CD4-positive, alpha-beta memory T cell (primary cell): ENCODE results near the gene IRGQ. TPM values are rescaled to one million over a fixed set of nuclear protein-coding genes. Genes with fewer than 3 reads are reported as not detected.
A peak's percentile ranks its signal among the peaks of the same experiment; 100 is the strongest.

Experiments
- CTCF ChIA-PET: fragments of 350-600 bp; sonication (Branson Sonifier 250); formaldehyde crosslinking; loops from one replicate; lab custom pipeline; 2021; ENCODE audit warnings: inconsistent platforms; ENCODE audit not compliant: partially characterized antibody; lab: Charles Lee
- POLR2A ChIA-PET: fragments of 350-600 bp; sonication (Branson Sonifier 250); formaldehyde crosslinking; loops from one replicate; lab custom pipeline; 2021; ENCODE audit not compliant: partially characterized antibody; lab: Charles Lee
- DNase-seq, 5 donors: peaks; one replicate each; pipeline versions ENCODE4 v3.0.0 to v3.0.0-alpha.2; 2020 to 2022; ENCODE audit warnings: mixed read lengths in 1 of 5
- H3K27ac ChIP-seq: one replicate; pipeline ENCODE4 v1.7.0; 2013; ENCODE audit warnings: low read depth, low read length
- H3K27me3 ChIP-seq: 2 replicates; pipeline ENCODE4 v1.7.0; 2013; ENCODE audit warnings: mild to moderate bottlenecking, low read length, moderate library complexity; ENCODE audit not compliant: insufficient read depth
- H3K36me3 ChIP-seq: 2 replicates; pipeline ENCODE4 v1.7.0; 2013; ENCODE audit warnings: mild to moderate bottlenecking, low read length, moderate library complexity; ENCODE audit not compliant: insufficient read depth
- H3K4me1 ChIP-seq: 2 replicates; pipeline ENCODE4 v1.7.0; 2013; ENCODE audit warnings: mild to moderate bottlenecking, low read length, moderate library complexity; ENCODE audit not compliant: insufficient read depth
- H3K4me3 ChIP-seq, 2 donors: one replicate each; pipeline ENCODE4 v1.7.0; 2013; ENCODE audit warnings: low read length in 2 of 2, mild to moderate bottlenecking in 1 of 2
- H3K9me3 ChIP-seq, 2 donors: one replicate each; pipeline ENCODE4 v1.7.0; 2013; ENCODE audit warnings: low read length in 2 of 2, control low read depth in 1 of 2; ENCODE audit not compliant: control insufficient read depth in 1 of 2
- H3K27ac Mint-ChIP-seq, 7 donors: one replicate each; pipeline ENCODE4 v1.8.0; 2020 to 2021; ENCODE audit warnings: mixed read lengths in 7 of 7, mild to moderate bottlenecking in 6 of 7, inconsistent platforms in 3 of 7, moderate library complexity in 3 of 7
- H3K27me3 Mint-ChIP-seq, 2 donors: one replicate each; pipeline ENCODE4 v1.8.0; 2020 to 2021; ENCODE audit warnings: mixed read lengths in 2 of 2
- H3K36me3 Mint-ChIP-seq, 2 donors: one replicate each; pipeline ENCODE4 v1.8.0; 2020 to 2021; ENCODE audit warnings: mixed read lengths in 2 of 2, inconsistent platforms in 1 of 2, mild to moderate bottlenecking in 1 of 2
- H3K4me1 Mint-ChIP-seq, 4 donors: one replicate each; pipeline ENCODE4 v1.8.0; 2020 to 2021; ENCODE audit warnings: mixed read lengths in 4 of 4, mild to moderate bottlenecking in 1 of 4
- H3K4me3 Mint-ChIP-seq, 8 donors: one replicate each; pipeline ENCODE4 v1.8.0; 2020 to 2021; ENCODE audit warnings: mixed read lengths in 8 of 8, mild to moderate bottlenecking in 7 of 8, moderate library complexity in 6 of 8, inconsistent platforms in 3 of 8
- H3K9me3 Mint-ChIP-seq, 8 donors: one replicate each; pipeline ENCODE4 v1.8.0; 2020 to 2021; ENCODE audit warnings: mixed read lengths in 8 of 8, mild to moderate bottlenecking in 5 of 8, inconsistent platforms in 3 of 8, moderate library complexity in 1 of 8
- intact Hi-C: fragments of 100-400 bp; cut with micrococcal nuclease; formaldehyde crosslinking; loops from one replicate; pipeline ENCODE4 v1.15.1; 2023
- polyA plus RNA-seq, 2 donors: library from polyadenylated mRNA; unstranded; fragments of 300-500 nt; fragmentation: Illumina TruSeq; gene quantifications; one replicate each; pipeline ENCODE4 v1.2.3, GENCODE V29; 2021
- total RNA-seq, 2 experiments: library from RNA; stranded (reverse); gene quantifications; one replicate each; pipeline ENCODE4 v1.2.3, GENCODE V29; 2021

The IRGQ gene
- total and polyA plus RNA-seq, 4 experiments from 2014 or later: 0.37 to 17.9 (median 9.4) TPM

- intact Hi-C loops: no loop called here
- peaks cover 52 to 62% of the 10 kb centered on the region in 2 donors for H3K36me3 Mint-ChIP-seq
- no peak overlapping the region for H3K4me3 Mint-ChIP-seq
- H3K4me1 Mint-ChIP-seq: peaks cover 0 to 3% (median under 1%) of the 10 kb centered on the region in 4 donors
- no peaks in the 10 kb centered on the region for H3K27me3 ChIP-seq
- no peak overlapping the region for H3K27ac ChIP-seq
- H3K9me3 Mint-ChIP-seq: peaks cover 0 to 12% (median 3%) of the 10 kb centered on the region in 8 donors
- ChIA-PET POLR2A (no interaction called here), CTCF (interaction anchor here (1.2 kb wide), 1 partner anchor 54 kb away, joined by 5 read pairs; no protein-coding TSS in a partner anchor)
- H3K27ac Mint-ChIP-seq: peak overlapping the region in 2 of 7 donors; percentile 13 to 46
- H3K4me1 ChIP-seq: no peaks in the 10 kb centered on the region
- no peak overlapping the region for H3K4me3 ChIP-seq
- H3K9me3 ChIP-seq: no peaks in the 10 kb centered on the region
- H3K36me3 ChIP-seq: peaks cover 48% of the 10 kb centered on the region
- H3K27me3 Mint-ChIP-seq: no peaks in the 10 kb centered on the region
- no peak for DNase-seq
Observed at GRCh38 chr19:43540381-43540780, 55.6 kb downstream of the IRGQ start.

- H3K27me3 ChIP-seq: no peaks in the 10 kb centered on the region
- Mint-ChIP-seq H3K27me3 (no peaks in the 10 kb centered on the region), H3K4me1 (peaks cover 0 to 8% (median 3%) of the 10 kb centered on the region in 4 donors), H3K4me3 (no peak overlapping the region), H3K36me3 (peaks cover 49 to 53% of the 10 kb centered on the region in 2 donors), H3K9me3 (peaks cover 0 to 12% (median 3%) of the 10 kb centered on the region in 8 donors), H3K27ac (no peak overlapping the region)
- intact Hi-C loops: no loop called here
- ChIA-PET CTCF (interaction anchor here (1.0 to 1.8 kb wide), 2 partner anchors 17 to 56 kb away, joined by 3 to 10 read pairs; no protein-coding TSS in a partner anchor), POLR2A (no interaction called here)
- H3K27ac ChIP-seq: no peak overlapping the region
- no peaks in the 10 kb centered on the region for H3K9me3 ChIP-seq
- no peak for DNase-seq
- peaks cover 1% of the 10 kb centered on the region for H3K4me1 ChIP-seq
- H3K36me3 ChIP-seq: peaks cover 34% of the 10 kb centered on the region
- no peak overlapping the region for H3K4me3 ChIP-seq
Observed at GRCh38 chr19:43538922-43539321, 57.0 kb downstream of the IRGQ start.

GRCh38 chr19:43534816-43535761 is 60.8 kb downstream of the IRGQ start:
- Histone ChIP-seq H3K4me3 (no peak overlapping the region), H3K27me3 (no peaks in the 10 kb centered on the region), H3K9me3 (no peaks in the 10 kb centered on the region), H3K27ac (no peak overlapping the region), H3K4me1 (peaks cover 17% of the 10 kb centered on the region), H3K36me3 (peaks cover 11% of the 10 kb centered on the region)
- Mint-ChIP-seq H3K9me3 (peaks cover 0 to 12% (median 3%) of the 10 kb centered on the region in 8 donors), H3K27me3 (no peaks in the 10 kb centered on the region), H3K4me1 (peaks cover 10 to 22% (median 15%) of the 10 kb centered on the region in 4 donors), H3K4me3 (peak overlapping the region in 3 of 8 donors; percentile 12 to 69 (median 43)), H3K36me3 (peaks cover 24 to 35% of the 10 kb centered on the region in 2 donors), H3K27ac (peak overlapping the region in 6 of 7 donors; percentile 57 to 95 (median 85))
- POLR2A ChIA-PET: interaction anchor here (1.1 to 2.8 kb wide), 4 partner anchors 21 to 71 kb away, joined by 3 to 19 read pairs (median 10); partner anchors contain the start of genes IRGQ, PHLDB3 and ZNF576
- DNase-seq: peak in 2 of 5 donors; percentile 11 to 39
- intact Hi-C loops: loop anchor here (2.0 to 5.0 kb wide), 2 partner anchors 20 to 42 kb away; partner anchors contain the start of genes PINLYP and XRCC1
- CTCF ChIA-PET: interaction anchor here (0.6 to 21.6 kb wide), 10 partner anchors 9 to 96 kb away, joined by 3 to 835 read pairs (median 6); partner anchors contain the start of genes IRGQ and ZNF576

Other genes with a start within 250 kb of the IRGQ start
- gene CD177, start 242.4 kb downstream of the IRGQ start, total RNA-seq: not detected
- gene CD177, start 242.4 kb downstream of the IRGQ start, polyA plus RNA-seq: not detected
- gene TEX101, start 181.2 kb downstream of the IRGQ start, total RNA-seq: not detected
- not detected for gene TEX101, start 181.2 kb downstream of the IRGQ start, polyA plus RNA-seq
- 1 to 10 TPM; 3.3 to 3.7 TPM for gene LYPD3, start 130.5 kb downstream of the IRGQ start, total RNA-seq
- gene LYPD3, start 130.5 kb downstream of the IRGQ start, polyA plus RNA-seq: 1 to 10 TPM; 4.4 to 5.9 TPM
- gene PHLDB3, start 91.4 kb downstream of the IRGQ start, total RNA-seq: 10 to 100 TPM; 36.9 to 47.3 TPM
- gene PHLDB3, start 91.4 kb downstream of the IRGQ start, polyA plus RNA-seq: 1 to 10 TPM; 1.3 to 5.5 TPM
- 10 to 100 TPM; 23.9 to 29.1 TPM for gene ETHE1, start 68.9 kb downstream of the IRGQ start, total RNA-seq
- gene ETHE1, start 68.9 kb downstream of the IRGQ start, polyA plus RNA-seq: 10 to 100 TPM; 79.1 to 80.7 TPM
- 10 to 100 TPM; 11.0 to 11.8 TPM for gene ZNF575, start 62.9 kb downstream of the IRGQ start, total RNA-seq
- 1 to 10 TPM; 2.1 to 3.6 TPM for gene ZNF575, start 62.9 kb downstream of the IRGQ start, polyA plus RNA-seq
- gene XRCC1, start 20.6 kb downstream of the IRGQ start, total RNA-seq: 10 to 100 TPM; 33.4 to 41.0 TPM
- 10 to 100 TPM; 16.3 to 29.1 TPM for gene XRCC1, start 20.6 kb downstream of the IRGQ start, polyA plus RNA-seq
- gene PINLYP, start 20.3 kb downstream of the IRGQ start, total RNA-seq: under 1 TPM; 0.33 to 0.84 TPM
- gene PINLYP, start 20.3 kb downstream of the IRGQ start, polyA plus RNA-seq: 1 to 10 TPM in 1 of 2 donors, not detected in 1; 1.3 TPM
- gene ZNF576, start 461 bp upstream of the IRGQ start, total RNA-seq: 10 to 100 TPM; 18.4 to 18.6 TPM
- gene ZNF576, start 461 bp upstream of the IRGQ start, polyA plus RNA-seq: 10 to 100 TPM in 1 of 2 donors, 1 to 10 TPM in 1; 8.4 to 13.0 TPM
- gene SRRM5, start 16.0 kb upstream of the IRGQ start, total RNA-seq: under 1 TPM; 0.83 to 0.99 TPM
- under 1 TPM in 1 of 2 donors, not detected in 1; 0.10 TPM for gene SRRM5, start 16.0 kb upstream of the IRGQ start, polyA plus RNA-seq
- gene ZNF428, start 23.5 kb upstream of the IRGQ start, total RNA-seq: 10 to 100 TPM; 27.7 to 28.2 TPM
- gene ZNF428, start 23.5 kb upstream of the IRGQ start, polyA plus RNA-seq: 10 to 100 TPM; 13.9 to 19.9 TPM
- gene CADM4, start 43.7 kb upstream of the IRGQ start, total RNA-seq: under 1 TPM; 0.33 to 0.49 TPM
- gene CADM4, start 43.7 kb upstream of the IRGQ start, polyA plus RNA-seq: under 1 TPM in 1 of 2 donors, not detected in 1; 0.18 TPM
- 1 to 10 TPM; 8.6 to 9.4 TPM for gene PLAUR, start 74.0 kb upstream of the IRGQ start, total RNA-seq
- 1 to 10 TPM; 6.3 to 6.6 TPM for gene PLAUR, start 74.0 kb upstream of the IRGQ start, polyA plus RNA-seq
- not detected for gene IRGC, start 119.9 kb upstream of the IRGQ start, total RNA-seq
- gene IRGC, start 119.9 kb upstream of the IRGQ start, polyA plus RNA-seq: not detected
- gene SMG9, start 158.8 kb upstream of the IRGQ start, total RNA-seq: 10 to 100 TPM; 57.6 to 57.9 TPM
- 10 to 100 TPM in 1 of 2 donors, 1 to 10 TPM in 1; 3.8 to 13.7 TPM for gene SMG9, start 158.8 kb upstream of the IRGQ start, polyA plus RNA-seq
- gene KCNN4, start 184.8 kb upstream of the IRGQ start, total RNA-seq: 10 to 100 TPM; 33.6 to 33.9 TPM
- 10 to 100 TPM; 10.5 to 23.7 TPM for gene KCNN4, start 184.8 kb upstream of the IRGQ start, polyA plus RNA-seq
- gene LYPD5, start 206.3 kb upstream of the IRGQ start, total RNA-seq: under 1 TPM; 0.49 to 0.97 TPM
- gene LYPD5, start 206.3 kb upstream of the IRGQ start, polyA plus RNA-seq: under 1 TPM; 0.27 to 0.50 TPM
- gene ZNF283, start 231.2 kb upstream of the IRGQ start, total RNA-seq: 10 to 100 TPM; 18.1 to 20.7 TPM
- 1 to 10 TPM; 4.3 to 4.9 TPM for gene ZNF283, start 231.2 kb upstream of the IRGQ start, polyA plus RNA-seq